ENCODE data around the gene HTD2. TPM values are rescaled to one million over a fixed set of nuclear protein-coding genes. Genes with fewer than 3 reads are reported as not detected.
A peak's percentile ranks its signal among the peaks of the same experiment; 100 is the strongest.

HTD2 gene
- total RNA-seq, 6 donors from 2014 or later: 7.1 to 14.7 (median 9.0) TPM; not detected in 1

DNA sequence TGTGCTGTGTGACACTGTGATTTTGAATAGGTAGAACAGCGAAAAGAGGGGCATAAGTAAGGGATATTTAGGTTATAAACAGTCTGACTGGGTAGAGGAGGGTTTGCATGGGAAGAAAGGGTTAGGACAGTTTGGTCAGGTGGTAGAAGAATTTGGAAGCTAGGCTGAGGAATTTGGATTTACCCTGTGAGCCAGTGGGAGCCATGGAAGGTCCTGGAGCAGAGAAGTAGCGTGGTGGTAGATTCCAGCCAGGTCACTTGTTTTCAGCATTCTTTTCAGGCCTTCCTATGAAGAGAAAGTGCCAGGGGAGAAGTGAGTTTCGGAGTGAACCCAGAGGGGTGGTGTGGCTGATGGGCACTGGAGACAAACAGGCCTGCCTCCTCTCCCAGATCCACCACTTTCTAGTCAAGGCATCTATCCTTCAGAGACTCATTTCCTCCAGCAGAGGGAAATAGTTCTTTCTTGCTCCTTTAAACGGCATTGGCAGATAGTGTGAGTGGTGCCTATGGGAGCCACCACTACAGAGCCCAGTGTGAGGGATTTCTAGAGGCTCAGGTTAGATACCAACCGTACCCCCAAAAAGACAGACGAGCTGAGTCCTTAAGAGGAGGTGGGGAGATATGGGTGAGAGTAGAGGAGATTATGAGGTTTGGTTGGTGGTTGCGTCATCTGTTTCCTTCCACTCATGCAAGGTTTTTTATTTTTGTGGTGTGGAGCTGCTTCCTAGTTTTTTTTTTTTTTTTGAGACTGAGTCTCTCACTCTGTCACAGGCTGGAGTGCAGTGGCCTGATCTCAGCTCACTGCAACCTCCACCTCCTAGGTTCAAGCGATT, 47.6 kb downstream of the HTD2 start:
- peak overlapping the region in 2 of 4 donors; percentile 63 to 80 for H3K27ac ChIP-seq
- DNase-seq: no peak
- 58 to 73% methylated on average over 8 of the region's 8 CpGs for WGBS, 2 donors

DNA sequence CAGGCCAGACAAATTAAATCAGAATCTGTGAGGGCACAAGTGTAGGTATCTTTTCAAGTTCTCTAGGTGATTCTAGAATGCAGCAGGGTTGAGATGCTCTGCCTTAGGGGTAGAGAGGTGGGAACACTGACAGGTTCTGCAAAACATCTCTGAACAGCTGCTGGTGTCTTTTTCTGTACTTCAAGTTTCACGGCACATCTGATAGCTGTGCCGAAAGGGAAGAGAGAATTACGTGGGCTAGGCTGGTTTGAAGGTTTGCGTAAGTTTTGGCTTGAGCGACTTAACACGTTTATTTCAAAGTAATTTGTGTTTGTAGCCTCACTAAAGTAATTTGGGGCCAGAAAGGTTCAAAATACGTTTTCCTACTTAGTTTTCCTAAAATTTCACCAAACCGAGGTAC, 48.9 kb downstream of the HTD2 start:
- no peak for TF ChIP-seq POLR2AphosphoS5 (IDR thresholded peaks at IDR 0.05)
- TF ChIP-seq, protein P1, sequence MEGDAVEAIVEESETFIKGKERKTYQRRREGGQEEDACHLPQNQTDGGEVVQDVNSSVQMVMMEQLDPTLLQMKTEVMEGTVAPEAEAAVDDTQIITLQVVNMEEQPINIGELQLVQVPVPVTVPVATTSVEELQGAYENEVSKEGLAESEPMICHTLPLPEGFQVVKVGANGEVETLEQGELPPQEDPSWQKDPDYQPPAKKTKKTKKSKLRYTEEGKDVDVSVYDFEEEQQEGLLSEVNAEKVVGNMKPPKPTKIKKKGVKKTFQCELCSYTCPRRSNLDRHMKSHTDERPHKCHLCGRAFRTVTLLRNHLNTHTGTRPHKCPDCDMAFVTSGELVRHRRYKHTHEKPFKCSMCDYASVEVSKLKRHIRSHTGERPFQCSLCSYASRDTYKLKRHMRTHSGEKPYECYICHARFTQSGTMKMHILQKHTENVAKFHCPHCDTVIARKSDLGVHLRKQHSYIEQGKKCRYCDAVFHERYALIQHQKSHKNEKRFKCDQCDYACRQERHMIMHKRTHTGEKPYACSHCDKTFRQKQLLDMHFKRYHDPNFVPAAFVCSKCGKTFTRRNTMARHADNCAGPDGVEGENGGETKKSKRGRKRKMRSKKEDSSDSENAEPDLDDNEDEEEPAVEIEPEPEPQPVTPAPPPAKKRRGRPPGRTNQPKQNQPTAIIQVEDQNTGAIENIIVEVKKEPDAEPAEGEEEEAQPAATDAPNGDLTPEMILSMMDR (IDR thresholded peaks at IDR 0.05): no peak
- TF ChIP-seq POLR2A (IDR thresholded peaks at IDR 0.05): no peak
- TF ChIP-seq EP300 (IDR thresholded peaks at IDR 0.05): no peak
- Histone ChIP-seq H3K36me3 (no peaks in the 10 kb centered on the region), H3K4me1 (peaks cover 2 to 43% (median 25%) of the 10 kb centered on the region in 4 donors), H3K9me3 (no peaks in the 10 kb centered on the region), H3K4me3 (no peak overlapping the region), H3K27ac (peak overlapping the region in 1 of 4 donors; percentile 18), H3K27me3 (no peaks in the 10 kb centered on the region)
- 65 to 79% methylated on average over 8 of the region's 8 CpGs for WGBS, 2 donors
- no peak for ATAC-seq (ENCODE audit: low FRiP score in 2 of 2)
- DNase-seq: no peak

More for the DNA sequence above, 47.6 kb downstream of the HTD2 start:
- H3K4me3 ChIP-seq: no peak overlapping the region
- ATAC-seq (ENCODE audit: low FRiP score in 2 of 2): peak in 1 of 2 donors; percentile 29
- H3K36me3 ChIP-seq: no peaks in the 10 kb centered on the region
- peaks cover 2 to 49% (median 30%) of the 10 kb centered on the region in 4 donors for H3K4me1 ChIP-seq
- H3K9me3 ChIP-seq: no peaks in the 10 kb centered on the region
- no peak for TF ChIP-seq POLR2AphosphoS5 (IDR thresholded peaks at IDR 0.05)
- TF ChIP-seq, protein P1 (IDR thresholded peaks at IDR 0.05): no peak
- TF ChIP-seq POLR2A (IDR thresholded peaks at IDR 0.05): no peak
- no peak for TF ChIP-seq EP300 (IDR thresholded peaks at IDR 0.05)
- H3K27me3 ChIP-seq: no peaks in the 10 kb centered on the region

DNA sequence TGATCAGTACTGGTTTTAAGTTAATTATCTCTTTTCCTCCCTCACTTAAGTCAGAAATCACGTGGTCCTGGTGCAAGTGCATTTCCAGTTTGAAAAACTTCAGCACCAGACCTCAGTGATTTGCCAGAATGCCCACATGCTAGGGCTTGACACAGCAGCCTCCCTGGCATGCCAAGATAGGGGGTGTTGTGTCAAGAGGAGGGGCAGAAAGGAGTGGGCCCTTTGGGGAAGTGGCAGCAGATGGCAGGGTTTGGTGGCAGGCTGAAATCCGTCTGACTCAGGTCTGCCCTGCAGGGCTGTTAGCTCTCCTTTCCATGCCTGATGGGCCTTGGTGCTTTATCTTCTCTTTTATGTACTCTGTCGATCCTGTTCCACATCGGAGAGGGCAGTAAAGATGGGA, 49.7 kb downstream of the HTD2 start:
- 51 to 60% methylated on average over 4 of the region's 4 CpGs for WGBS, 2 donors
- H3K27me3 ChIP-seq: no peaks in the 10 kb centered on the region
- TF ChIP-seq, protein P1 (IDR thresholded peaks at IDR 0.05): no peak
- TF ChIP-seq EP300 (IDR thresholded peaks at IDR 0.05): no peak
- no peak for TF ChIP-seq POLR2AphosphoS5 (IDR thresholded peaks at IDR 0.05)
- TF ChIP-seq POLR2A (IDR thresholded peaks at IDR 0.05): no peak
- H3K27ac ChIP-seq: no peak overlapping the region
- H3K4me3 ChIP-seq: no peak overlapping the region
- H3K9me3 ChIP-seq: no peaks in the 10 kb centered on the region
- peak in 1 of 2 donors; percentile 41 for ATAC-seq (ENCODE audit: low FRiP score in 2 of 2)
- peak in 1 of 2 donors; percentile 33 for DNase-seq
- H3K4me1 ChIP-seq: peaks cover 2 to 34% (median 17%) of the 10 kb centered on the region in 4 donors
- no peaks in the 10 kb centered on the region for H3K36me3 ChIP-seq

DNA sequence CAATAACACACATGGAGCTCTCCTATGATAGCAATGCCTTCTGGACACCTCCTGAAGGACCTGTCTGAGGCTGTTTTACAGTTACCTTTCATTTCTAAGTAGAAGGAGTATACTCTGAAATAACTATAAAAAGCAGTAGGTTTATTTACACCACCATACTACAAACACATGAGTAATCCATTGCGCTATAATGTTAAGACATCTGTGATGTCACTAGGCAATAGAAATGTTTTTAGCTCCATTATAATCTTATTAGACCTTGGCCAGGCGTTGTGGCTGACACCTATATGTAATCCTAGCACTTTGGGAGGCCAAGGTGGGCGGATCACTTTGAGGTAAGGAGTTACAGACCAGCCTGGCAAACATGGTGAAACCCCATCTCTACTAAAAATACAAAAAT, 51.1 kb downstream of the HTD2 start:
- Histone ChIP-seq H3K36me3 (no peaks in the 10 kb centered on the region), H3K4me1 (peaks cover 2 to 33% (median 11%) of the 10 kb centered on the region in 4 donors), H3K27me3 (no peaks in the 10 kb centered on the region), H3K9me3 (no peaks in the 10 kb centered on the region), H3K4me3 (no peak overlapping the region), H3K27ac (no peak overlapping the region)
- DNase-seq: no peak
- no peak for ATAC-seq (ENCODE audit: low FRiP score in 2 of 2)
- WGBS, 2 donors: 93% methylated on average over 3 of the region's 3 CpGs
- TF ChIP-seq EP300 (IDR thresholded peaks at IDR 0.05) (no peak), POLR2AphosphoS5 (IDR thresholded peaks at IDR 0.05) (no peak), POLR2A (IDR thresholded peaks at IDR 0.05) (no peak)
- TF ChIP-seq, protein P1 (IDR thresholded peaks at IDR 0.05): no peak
